ENCODE measurements around the gene CAPN5.

CAPN5 gene

GRCh38 chr11:77119531-77119936 is 52.8 kb downstream of the CAPN5 start:
- DNase-seq (ENCODE audit: low read depth) = no peak

- DNase-seq (ENCODE audit: low read depth) = no peak
Observed at GRCh38 chr11:77120571-77120970, 53.8 kb downstream of the CAPN5 start.

GRCh38 chr11:77121096-77121640 is 54.4 kb downstream of the CAPN5 start:
- no peak for DNase-seq (ENCODE audit: low read depth)

- DNase-seq (ENCODE audit: low read depth) = no peak
Observed at GRCh38 chr11:77121876-77122575, 55.3 kb downstream of the CAPN5 start.

- no peak for DNase-seq (ENCODE audit: low read depth)
Observed at GRCh38 chr11:77122576-77123212, 55.9 kb downstream of the CAPN5 start.

GRCh38 chr11:77123591-77123990 is 56.8 kb downstream of the CAPN5 start:
- no peak for DNase-seq (ENCODE audit: low read depth)

GRCh38 chr11:77124041-77124440 is 57.3 kb downstream of the CAPN5 start:
- DNase-seq (ENCODE audit: low read depth) = no peak

- no peak for DNase-seq (ENCODE audit: low read depth)
Observed at GRCh38 chr11:77124488-77124887, 57.7 kb downstream of the CAPN5 start.

GRCh38 chr11:77125191-77125590 is 58.4 kb downstream of the CAPN5 start:
- DNase-seq (ENCODE audit: low read depth) = no peak

GRCh38 chr11:77125695-77126094 is 58.9 kb downstream of the CAPN5 start:
- DNase-seq (ENCODE audit: low read depth) = no peak

- no peak for DNase-seq (ENCODE audit: low read depth)
Observed at GRCh38 chr11:77126156-77126775, 59.5 kb downstream of the CAPN5 start.

- DNase-seq (ENCODE audit: low read depth) = no peak
Observed at GRCh38 chr11:77126861-77127234, 60.1 kb downstream of the CAPN5 start.

GRCh38 chr11:77127235-77127911 is 60.6 kb downstream of the CAPN5 start:
- peak; percentile 17 for DNase-seq (ENCODE audit: low read depth)

- no peak for DNase-seq (ENCODE audit: low read depth)
Observed at GRCh38 chr11:77127920-77128691, 61.3 kb downstream of the CAPN5 start, which contains the start of gene MYO7A. MYO7A (plus strand) TSS chr11:77128246; CDS start chr11:77130635, 2,389 bp downstream.

GRCh38 chr11:77129069-77129841 is 62.5 kb downstream of the CAPN5 start:
- no peak for DNase-seq (ENCODE audit: low read depth)

- DNase-seq (ENCODE audit: low read depth) = no peak
Observed at GRCh38 chr11:77129842-77130756, 63.3 kb downstream of the CAPN5 start.

- DNase-seq (ENCODE audit: low read depth) = no peak
Observed at GRCh38 chr11:77130763-77131513, 64.2 kb downstream of the CAPN5 start.

- no peak for DNase-seq (ENCODE audit: low read depth)
Observed at GRCh38 chr11:77131560-77131959, 64.8 kb downstream of the CAPN5 start.

- no peak for DNase-seq (ENCODE audit: low read depth)
Observed at GRCh38 chr11:77135069-77135468, 68.3 kb downstream of the CAPN5 start.
